IPS-20b (cell line): ENCODE data around the gene LOXL4.

Source experiments
- H3K27ac ChIP-seq: one replicate; pipeline ENCODE4 v1.5.1; 2013; ENCODE audit warnings: low read length
- H3K27me3 ChIP-seq: 2 replicates; pipeline ENCODE4 v1.6.1; 2013; ENCODE audit warnings: mild to moderate bottlenecking, low read length, inconsistent platforms; ENCODE audit not compliant: insufficient read depth
- H3K36me3 ChIP-seq: 2 replicates; pipeline ENCODE4 v1.6.1; 2013; ENCODE audit warnings: low read depth, mild to moderate bottlenecking, inconsistent platforms, low read length, moderate library complexity; ENCODE audit not compliant: insufficient read depth
- H3K4me1 ChIP-seq: 2 replicates; pipeline ENCODE4 v1.6.1; 2013; ENCODE audit warnings: mild to moderate bottlenecking, control low read depth, inconsistent platforms, low read length, moderate library complexity; ENCODE audit not compliant: insufficient read depth
- H3K4me3 ChIP-seq: 2 replicates; pipeline ENCODE4 v1.5.1; 2013; ENCODE audit warnings: mild to moderate bottlenecking, low read length, inconsistent platforms
- H3K9ac ChIP-seq: 2 replicates; pipeline ENCODE4 v1.6.1; 2013; ENCODE audit warnings: low read depth, mild to moderate bottlenecking, inconsistent platforms, low read length, moderate library complexity
- H3K9me3 ChIP-seq: 2 replicates; pipeline ENCODE4 v1.6.1; 2013; ENCODE audit warnings: mild to moderate bottlenecking, low read depth, low read length, inconsistent platforms; ENCODE audit not compliant: insufficient read depth

Gene LOXL4

GRCh38 chr10:98307916-98308541, 40.0 kb upstream of the LOXL4 start:
- Histone ChIP-seq H3K27me3 (peaks cover 13% of the 10 kb centered on the region), H3K36me3 (no peaks in the 10 kb centered on the region), H3K4me1 (peaks cover 6% of the 10 kb centered on the region; the same call in 1 of the 2 replicates), H3K9me3 (no peaks in the 10 kb centered on the region), H3K9ac (no peak overlapping the region), H3K4me3 (no peak overlapping the region), H3K27ac (no peak overlapping the region)

GRCh38 chr10:98306501-98306900, 38.5 kb upstream of the LOXL4 start:
- Histone ChIP-seq H3K4me1 (peaks cover 6% of the 10 kb centered on the region), H3K36me3 (no peaks in the 10 kb centered on the region), H3K27me3 (peaks cover 13% of the 10 kb centered on the region), H3K4me3 (no peak overlapping the region), H3K9me3 (no peaks in the 10 kb centered on the region), H3K9ac (no peak overlapping the region), H3K27ac (no peak overlapping the region)

- no peaks in the 10 kb centered on the region; the same call in none of the 2 replicates for H3K4me1 ChIP-seq
- H3K27me3 ChIP-seq: peaks cover 6% of the 10 kb centered on the region; the same call in 1 of the 2 replicates
- H3K27ac ChIP-seq: no peak overlapping the region
- H3K9ac ChIP-seq: no peak overlapping the region
- H3K4me3 ChIP-seq: no peak overlapping the region
- no peaks in the 10 kb centered on the region for H3K9me3 ChIP-seq
- no peaks in the 10 kb centered on the region for H3K36me3 ChIP-seq
These were observed 35.6 kb upstream of the LOXL4 start for GRCh38 chr10:98303569-98303968.

GRCh38 chr10:98302741-98303365, 34.9 kb upstream of the LOXL4 start:
- H3K9me3 ChIP-seq: no peaks in the 10 kb centered on the region
- H3K27ac ChIP-seq: no peak overlapping the region
- no peaks in the 10 kb centered on the region for H3K36me3 ChIP-seq
- H3K4me1 ChIP-seq: no peaks in the 10 kb centered on the region; the same call in 1 of the 2 replicates
- no peak overlapping the region for H3K4me3 ChIP-seq
- H3K27me3 ChIP-seq: no peaks in the 10 kb centered on the region
- no peak overlapping the region for H3K9ac ChIP-seq

- no peak overlapping the region for H3K27ac ChIP-seq
- H3K27me3 ChIP-seq: no peaks in the 10 kb centered on the region
- H3K9ac ChIP-seq: no peak overlapping the region
- no peak overlapping the region for H3K4me3 ChIP-seq
- H3K4me1 ChIP-seq: no peaks in the 10 kb centered on the region; the same call in none of the 2 replicates
- H3K36me3 ChIP-seq: no peaks in the 10 kb centered on the region
- H3K9me3 ChIP-seq: no peaks in the 10 kb centered on the region
These were observed 33.8 kb upstream of the LOXL4 start for GRCh38 chr10:98301664-98302319.

GRCh38 chr10:98300526-98301229, 32.7 kb upstream of the LOXL4 start:
- Histone ChIP-seq H3K9me3 (no peaks in the 10 kb centered on the region), H3K9ac (no peak overlapping the region), H3K27me3 (no peaks in the 10 kb centered on the region), H3K36me3 (no peaks in the 10 kb centered on the region), H3K4me3 (no peak overlapping the region), H3K27ac (no peak overlapping the region), H3K4me1 (peaks cover 6% of the 10 kb centered on the region)

GRCh38 chr10:98299341-98299740, 31.3 kb upstream of the LOXL4 start:
- H3K36me3 ChIP-seq: no peaks in the 10 kb centered on the region
- peaks cover 6% of the 10 kb centered on the region for H3K4me1 ChIP-seq
- no peak overlapping the region for H3K9ac ChIP-seq
- H3K9me3 ChIP-seq: no peaks in the 10 kb centered on the region
- no peak overlapping the region for H3K4me3 ChIP-seq
- no peaks in the 10 kb centered on the region for H3K27me3 ChIP-seq
- no peak overlapping the region for H3K27ac ChIP-seq

GRCh38 chr10:98296524-98296923, 28.5 kb upstream of the LOXL4 start:
- no peaks in the 10 kb centered on the region for H3K36me3 ChIP-seq
- no peak overlapping the region for H3K9ac ChIP-seq
- H3K4me1 ChIP-seq: peaks cover 6% of the 10 kb centered on the region; the same call in 1 of the 2 replicates
- no peaks in the 10 kb centered on the region for H3K9me3 ChIP-seq
- H3K4me3 ChIP-seq: no peak overlapping the region
- H3K27me3 ChIP-seq: no peaks in the 10 kb centered on the region
- H3K27ac ChIP-seq: no peak overlapping the region

- peaks cover 6% of the 10 kb centered on the region; the same call in 1 of the 2 replicates for H3K4me1 ChIP-seq
- no peak overlapping the region for H3K27ac ChIP-seq
- no peaks in the 10 kb centered on the region for H3K27me3 ChIP-seq
- no peaks in the 10 kb centered on the region for H3K9me3 ChIP-seq
- H3K4me3 ChIP-seq: no peak overlapping the region
- no peak overlapping the region for H3K9ac ChIP-seq
- H3K36me3 ChIP-seq: no peaks in the 10 kb centered on the region
These were observed 27.9 kb upstream of the LOXL4 start for GRCh38 chr10:98295907-98296306.

GRCh38 chr10:98295401-98295811, 27.4 kb upstream of the LOXL4 start:
- peaks cover 6% of the 10 kb centered on the region; the same call in 1 of the 2 replicates for H3K4me1 ChIP-seq
- no peaks in the 10 kb centered on the region for H3K27me3 ChIP-seq
- no peaks in the 10 kb centered on the region for H3K36me3 ChIP-seq
- no peaks in the 10 kb centered on the region for H3K9me3 ChIP-seq
- no peak overlapping the region for H3K9ac ChIP-seq
- H3K27ac ChIP-seq: no peak overlapping the region
- H3K4me3 ChIP-seq: no peak overlapping the region

- no peaks in the 10 kb centered on the region for H3K36me3 ChIP-seq
- no peak overlapping the region for H3K4me3 ChIP-seq
- no peak overlapping the region for H3K27ac ChIP-seq
- no peaks in the 10 kb centered on the region for H3K9me3 ChIP-seq
- no peak overlapping the region for H3K9ac ChIP-seq
- H3K27me3 ChIP-seq: no peaks in the 10 kb centered on the region
- H3K4me1 ChIP-seq: peaks cover 11% of the 10 kb centered on the region; the same call in 1 of the 2 replicates
These were observed 26.3 kb upstream of the LOXL4 start for GRCh38 chr10:98294270-98294627.
